GDM1 (cell line): Measurements from ENCODE around the gene CKS1B.
A peak's percentile ranks its signal among the peaks of the same experiment; 100 is the strongest.

Source experiments
- DNase-seq: peaks from one replicate; lab custom pipeline; 2025; lab: John Stamatoyannopoulos, UW

CKS1B gene

DNA sequence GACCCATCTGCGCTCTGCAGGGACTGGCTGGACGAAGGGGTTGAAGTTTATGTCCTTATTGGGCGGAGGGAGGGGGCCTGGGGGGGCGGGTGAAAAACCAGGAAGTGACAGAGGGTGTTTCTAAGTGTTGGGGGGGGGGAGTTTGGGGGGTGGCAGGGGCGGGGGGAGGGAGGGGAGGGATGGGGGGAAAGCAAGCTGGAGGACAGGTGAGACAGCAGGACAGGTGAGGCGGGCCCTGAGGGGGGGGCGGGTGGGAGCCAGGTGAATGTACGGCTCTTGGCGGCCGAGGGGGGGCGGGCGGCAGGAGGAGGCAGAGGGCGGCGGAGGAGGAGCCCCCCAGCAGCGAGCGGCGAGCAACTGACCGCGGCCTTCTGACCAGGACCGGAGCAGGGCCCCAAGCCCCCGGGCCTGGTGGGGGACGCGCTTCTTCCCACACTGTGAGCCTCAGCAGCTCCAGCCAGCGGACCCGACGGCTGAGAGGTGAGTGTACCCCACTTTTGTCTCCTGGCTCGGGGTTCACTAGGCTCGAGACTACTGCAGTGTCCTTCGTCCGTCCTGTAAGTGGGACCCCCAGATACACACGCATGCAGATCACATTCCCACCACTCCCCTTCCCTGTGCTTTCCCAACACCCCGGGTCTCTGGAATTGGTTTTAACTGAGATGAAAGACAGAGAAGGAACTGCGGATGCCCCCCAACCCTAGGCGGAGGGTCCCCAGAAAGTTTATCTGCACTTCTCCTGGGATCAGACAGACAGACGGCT, 28.2 kb downstream of the CKS1B start, which contains the start of gene ZBTB7B:
TSS of gene ZBTB7B (plus strand) at position 339 of the 763 bp plus-strand sequence. CDS start 11,859 bp downstream, outside the sequence.
- DNase-seq: no peak

DNA sequence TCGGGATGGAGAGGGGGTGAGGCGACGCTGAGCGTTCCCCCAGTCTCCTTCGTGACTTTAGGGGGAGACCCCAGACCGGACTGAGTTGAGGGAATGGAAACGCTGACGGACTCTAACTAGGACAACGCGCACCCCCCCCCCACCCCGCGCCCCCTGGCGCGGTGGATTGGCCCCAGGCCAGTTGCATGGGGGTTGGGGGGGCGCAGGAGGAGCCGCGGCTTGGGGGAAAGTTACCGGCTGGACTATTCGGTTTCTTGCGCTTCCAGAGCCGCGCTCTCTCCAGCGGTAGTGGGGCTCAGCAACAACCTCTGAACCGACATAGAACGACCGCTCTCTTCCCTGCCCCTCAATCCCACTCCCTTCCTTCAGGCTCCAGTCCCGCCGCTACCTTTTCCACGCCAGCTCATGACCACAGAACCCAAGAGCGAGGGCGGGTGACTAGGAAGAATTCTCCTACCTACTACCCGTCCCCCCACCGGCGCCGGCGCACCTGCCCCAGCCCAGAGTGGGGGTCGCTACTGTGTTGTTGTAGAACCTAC, 28.8 kb downstream of the CKS1B start:
- DNase-seq: no peak

DNA sequence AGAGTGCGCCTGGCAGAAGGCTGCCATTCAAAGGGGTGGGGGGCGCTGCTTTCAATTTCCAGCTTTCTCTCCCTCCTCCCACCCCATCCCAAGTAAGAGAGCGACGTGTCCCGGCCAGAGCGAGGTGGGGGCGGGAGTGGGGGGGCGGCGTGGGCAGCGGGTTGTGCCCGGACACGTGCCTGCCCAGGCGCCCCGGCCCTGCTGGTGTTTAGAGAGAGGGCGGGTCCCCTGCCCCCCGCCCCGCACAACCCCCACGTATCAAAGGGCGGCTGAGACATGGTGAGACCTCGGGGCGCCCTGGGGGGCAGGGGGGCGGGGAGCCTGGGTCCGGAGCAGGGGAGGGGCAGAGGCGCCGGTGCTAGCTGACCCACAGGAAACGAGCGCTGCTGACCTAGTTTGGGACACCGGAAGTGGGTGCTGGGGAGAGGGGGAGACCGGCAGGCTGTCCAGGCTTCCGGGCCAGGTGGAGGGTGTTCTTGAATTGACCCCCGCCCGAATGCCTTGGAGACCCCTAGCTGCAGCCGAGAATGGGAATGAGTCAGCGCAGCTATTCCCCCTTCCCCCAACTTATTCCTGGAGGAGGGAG, 29.4 kb downstream of the CKS1B start:
- no peak for DNase-seq

DNA sequence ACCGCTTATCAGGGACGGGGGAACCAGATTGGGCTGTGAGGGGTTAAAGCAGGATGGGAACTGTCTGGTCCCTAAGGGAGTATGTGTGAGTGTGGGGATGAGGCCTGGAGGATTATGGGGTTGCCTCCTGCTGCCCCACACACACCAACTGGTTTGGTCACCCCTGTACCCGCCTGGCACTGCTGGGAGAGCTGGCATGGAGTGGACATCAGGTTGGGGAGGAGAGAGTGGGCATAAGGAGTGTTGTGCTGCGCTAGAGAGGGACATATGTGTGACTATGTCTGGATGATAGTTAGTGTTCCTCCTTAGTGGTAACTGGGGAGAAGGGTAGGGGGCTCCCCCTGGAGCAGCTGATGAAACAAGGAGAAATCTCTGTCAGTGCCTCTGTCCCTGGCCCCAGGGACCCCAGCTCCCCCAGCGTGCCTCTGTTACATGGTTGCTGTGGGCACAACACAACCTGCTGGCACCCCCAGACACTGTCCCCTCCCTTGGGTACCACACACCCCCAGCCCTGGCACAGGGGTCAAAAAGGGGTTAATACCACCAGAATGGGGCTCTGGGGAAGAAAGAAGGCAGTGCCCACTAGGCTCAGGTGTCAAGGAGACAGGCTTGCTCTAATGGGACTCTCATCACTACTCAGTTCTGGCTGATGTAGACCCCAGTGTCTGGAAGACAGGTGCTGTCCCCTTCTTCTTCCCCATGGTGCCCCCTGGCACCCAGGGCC, 30.0 kb downstream of the CKS1B start:
- DNase-seq: no peak

DNA sequence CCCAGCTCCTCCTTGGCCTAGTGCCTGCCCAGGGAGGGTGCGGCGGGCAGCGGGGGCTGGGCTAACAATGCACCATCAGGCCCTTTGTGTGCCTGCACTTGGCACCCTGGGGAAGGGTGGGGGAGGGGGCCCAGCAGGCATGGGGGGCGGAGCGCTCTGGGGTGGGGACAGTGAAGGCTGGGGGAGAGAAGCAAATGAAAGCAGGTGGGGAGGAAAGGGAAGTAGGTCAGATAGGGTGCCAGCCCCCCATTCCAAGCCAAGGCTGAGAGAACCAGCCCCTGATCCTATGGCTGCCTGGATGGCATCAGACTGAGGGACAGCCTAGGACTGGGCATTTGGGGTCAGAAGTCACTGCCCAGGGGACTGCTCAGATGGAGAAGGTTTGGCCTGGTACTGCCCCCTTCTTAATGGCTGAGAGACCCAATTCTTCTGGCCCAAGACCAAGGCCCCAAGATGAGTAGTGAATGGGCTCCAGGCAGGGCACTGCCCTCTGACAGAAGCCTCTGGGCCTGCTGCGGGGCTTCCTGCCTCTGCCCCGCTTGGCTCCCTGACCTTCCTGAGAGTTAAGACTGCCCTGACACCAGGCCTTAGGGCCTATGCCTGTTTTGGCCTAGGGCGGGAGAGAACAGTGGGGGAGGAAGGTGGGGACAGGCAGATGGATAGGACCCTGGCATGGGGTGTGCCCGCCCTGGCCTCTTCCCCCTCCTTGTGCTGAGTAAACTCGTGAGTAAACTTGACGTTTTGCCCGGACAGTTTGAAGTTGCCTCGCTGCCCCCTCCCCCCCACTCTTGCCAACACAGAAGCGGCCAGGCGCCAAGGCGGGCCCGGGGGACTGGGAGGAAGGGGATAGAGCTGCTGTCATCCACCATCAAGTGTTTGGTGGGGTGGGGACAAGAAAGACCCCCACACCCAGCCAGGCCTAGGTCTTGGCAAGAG, 30.9 kb downstream of the CKS1B start:
- DNase-seq: no peak

DNA sequence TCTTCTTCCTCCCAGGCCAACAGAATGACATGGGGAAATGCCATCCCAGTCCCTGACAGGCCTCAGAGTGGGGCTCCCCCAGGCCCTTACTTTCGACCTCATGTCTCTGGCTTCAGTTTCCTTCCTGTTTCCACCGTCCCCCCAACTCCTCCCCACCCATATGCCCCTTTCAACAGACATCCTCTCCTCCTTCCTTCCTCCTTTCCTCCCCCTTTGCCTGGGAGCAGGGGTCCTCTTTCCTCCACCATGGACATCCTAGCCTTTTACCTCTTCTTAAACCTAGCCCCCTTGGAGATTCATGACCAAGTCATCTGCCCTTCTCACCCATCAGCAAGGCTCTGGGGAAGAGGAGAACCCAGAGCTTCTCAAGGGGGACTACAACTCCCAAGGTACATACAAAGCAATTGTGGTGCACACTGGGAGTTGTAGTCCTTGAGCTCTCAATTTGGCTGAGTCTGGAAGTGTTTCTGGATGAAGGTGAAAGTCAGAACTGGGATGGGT, 32.2 kb downstream of the CKS1B start:
- DNase-seq: peak; percentile 53

DNA sequence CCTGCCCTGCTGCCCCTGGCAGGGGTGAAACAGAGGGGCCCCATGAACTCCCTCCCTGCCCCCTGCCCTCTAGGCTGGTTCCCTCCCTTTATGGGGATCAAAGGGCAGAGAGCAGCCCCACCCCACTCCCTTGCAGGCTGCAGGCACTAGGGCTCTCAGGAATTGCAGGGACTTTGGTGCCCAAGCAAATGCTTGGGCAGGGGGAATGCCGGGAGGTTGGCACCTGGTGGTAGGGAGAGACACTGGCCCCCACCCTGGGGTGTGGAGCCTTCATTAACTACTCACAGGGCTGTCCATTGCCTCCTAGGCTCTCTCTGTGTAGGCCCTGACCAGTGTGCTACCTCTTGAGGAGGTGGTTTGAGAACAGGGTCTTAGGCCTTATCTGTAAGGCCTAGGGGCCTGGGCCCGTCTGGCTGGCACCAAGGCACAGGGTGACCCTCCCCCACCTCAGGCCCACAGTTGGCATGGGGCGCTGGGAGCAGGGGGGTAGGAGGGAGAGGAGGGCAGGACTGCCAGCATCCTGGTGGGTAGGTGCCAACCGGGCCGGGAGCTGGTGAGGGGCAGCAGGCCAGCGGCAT, 32.9 kb downstream of the CKS1B start:
- no peak for DNase-seq

DNA sequence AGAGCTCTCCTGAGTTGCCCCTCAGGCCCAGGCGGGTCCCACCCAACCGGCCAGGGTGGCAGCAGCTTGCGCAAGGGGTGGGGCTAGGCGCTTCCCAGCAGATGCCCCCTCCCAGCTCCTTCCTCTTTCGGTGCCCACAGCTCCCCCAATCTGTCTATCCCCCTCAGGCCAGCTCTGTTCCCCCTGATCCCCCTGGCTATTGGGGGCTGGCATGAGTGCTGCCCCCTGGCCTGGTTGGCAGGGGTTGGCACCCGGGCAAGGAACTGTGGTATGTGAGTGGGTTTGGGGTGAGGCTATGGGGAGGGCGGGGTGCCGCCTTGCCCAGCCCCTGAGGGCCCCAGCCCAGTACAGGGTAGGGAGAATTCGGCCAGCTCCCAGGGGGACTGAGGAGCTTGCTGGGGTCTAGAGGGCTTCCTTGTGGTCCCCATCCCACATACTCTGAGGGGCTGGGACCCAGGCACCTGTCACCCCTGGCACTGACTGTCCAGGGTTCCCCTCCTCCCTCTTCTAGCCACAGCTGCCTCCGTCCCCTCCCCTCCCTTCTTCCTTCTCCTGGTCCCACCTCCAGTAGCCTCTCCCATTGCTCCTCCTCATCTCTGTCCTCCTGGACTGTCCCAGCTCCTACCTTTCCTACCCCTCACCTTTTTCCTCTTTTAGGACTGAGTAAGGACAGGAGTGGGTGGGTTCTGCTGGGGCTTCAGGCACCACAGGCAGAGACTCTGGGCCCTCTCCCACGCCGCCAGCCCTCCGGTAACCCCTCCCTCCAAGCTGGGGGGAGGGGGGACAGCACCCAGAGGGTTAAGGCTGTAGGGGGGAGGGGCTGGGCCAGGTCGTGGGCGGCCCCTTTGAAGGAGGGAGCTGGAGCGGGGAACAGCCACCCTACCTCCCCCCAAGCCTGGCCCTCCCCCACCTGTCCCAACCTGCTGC, 33.8 kb downstream of the CKS1B start:
- DNase-seq: no peak

DNA sequence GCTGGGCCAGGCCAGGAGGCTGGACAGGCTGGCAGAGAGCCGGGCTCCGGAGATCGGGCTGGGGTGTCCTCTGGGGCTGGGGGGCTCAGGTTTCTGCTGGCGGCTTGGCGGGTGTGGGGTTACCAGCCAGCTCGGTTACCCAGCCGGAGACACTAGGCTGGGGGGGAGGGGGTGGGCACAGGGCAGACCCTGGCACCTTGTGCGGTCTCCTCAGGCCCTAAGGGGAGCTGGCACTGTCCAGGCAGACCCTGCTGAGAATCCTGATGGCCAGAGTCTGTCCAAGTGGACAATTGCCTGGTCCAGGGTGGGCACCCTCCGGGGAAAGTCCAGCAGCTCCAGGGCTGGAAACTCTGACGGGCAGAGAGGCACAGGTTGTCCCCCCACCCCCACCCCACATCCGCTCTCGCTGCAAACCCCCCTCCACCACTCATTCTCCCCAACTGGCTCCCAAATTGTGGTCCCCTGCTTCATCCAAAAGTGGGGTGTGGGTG, 34.8 kb downstream of the CKS1B start:
- DNase-seq: no peak

DNA sequence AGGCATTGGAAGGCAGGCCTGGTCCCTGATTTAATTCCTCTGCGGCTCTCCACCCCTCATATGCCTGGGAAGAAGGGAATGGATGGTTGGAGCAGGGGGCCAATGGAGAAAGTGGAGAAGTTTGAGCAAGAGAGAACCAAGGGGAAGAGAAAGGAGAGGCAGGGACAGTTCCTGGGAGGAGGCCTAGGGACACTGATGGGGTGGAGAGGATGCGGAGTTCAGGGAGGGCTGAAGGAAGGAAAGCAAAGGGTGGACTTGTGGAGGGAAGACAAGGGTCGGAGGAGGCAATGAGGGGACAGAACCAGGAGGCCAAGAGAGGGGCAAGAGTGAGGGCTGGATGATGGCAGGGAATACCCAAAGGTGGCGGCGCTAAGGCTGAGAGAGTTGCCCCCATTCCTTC, 35.3 kb downstream of the CKS1B start:
- no peak for DNase-seq

DNA sequence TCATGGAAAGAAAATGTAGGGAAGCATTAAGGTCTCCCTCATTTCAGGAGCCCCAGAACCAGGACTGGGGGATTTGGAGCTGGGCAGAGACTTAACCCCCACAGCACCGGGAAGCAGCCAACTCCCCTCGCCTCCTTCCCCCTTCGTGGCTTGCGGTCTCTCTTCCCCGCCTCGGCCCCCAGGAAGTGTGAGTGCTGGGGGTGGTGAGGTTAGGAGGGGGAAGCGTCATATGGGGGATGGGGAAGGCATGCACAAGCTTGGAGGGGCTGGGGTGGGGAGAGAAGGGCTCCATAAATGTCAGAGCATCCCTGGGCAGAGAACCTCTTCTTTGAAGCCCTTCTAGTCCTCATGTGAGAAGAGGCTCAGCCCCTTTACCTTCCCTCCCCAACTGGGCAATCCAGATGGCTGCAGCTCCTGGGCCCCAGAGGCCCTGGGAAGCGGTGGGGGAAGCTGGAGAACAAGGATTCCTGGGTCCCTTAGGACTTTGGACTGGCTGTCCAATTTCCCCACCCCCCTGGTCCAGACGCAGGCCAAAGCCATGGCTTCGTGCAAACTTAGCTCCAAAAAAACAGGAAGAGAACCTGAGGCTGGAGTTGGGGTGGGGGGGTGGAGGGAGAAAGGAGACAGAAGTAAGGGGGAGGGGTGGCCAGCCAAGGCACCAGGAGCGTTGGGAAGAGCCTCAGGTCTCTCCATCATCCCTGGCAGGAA, 35.9 kb downstream of the CKS1B start:
- DNase-seq: no peak

DNA sequence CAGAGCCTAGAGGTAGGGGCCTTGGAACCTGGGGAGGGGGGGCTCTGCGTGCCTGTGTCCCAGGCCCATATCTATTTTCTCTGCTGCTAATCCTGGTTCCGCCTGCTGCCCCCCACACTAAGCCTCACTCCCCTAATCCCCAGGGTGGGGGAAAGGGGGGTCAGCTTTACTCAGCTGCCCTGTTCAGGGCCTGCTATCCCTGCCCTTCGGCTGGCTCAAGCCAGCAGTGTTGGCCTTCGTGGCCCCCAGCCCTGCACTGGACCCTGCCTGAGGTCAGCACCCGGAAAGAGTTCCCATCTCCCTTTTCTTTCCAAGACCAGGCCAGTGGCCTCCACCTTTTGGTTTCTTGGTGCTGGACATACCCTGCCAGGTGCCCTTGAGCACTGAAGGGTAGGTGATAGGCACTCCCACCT, 36.5 kb downstream of the CKS1B start:
- DNase-seq: no peak

DNA sequence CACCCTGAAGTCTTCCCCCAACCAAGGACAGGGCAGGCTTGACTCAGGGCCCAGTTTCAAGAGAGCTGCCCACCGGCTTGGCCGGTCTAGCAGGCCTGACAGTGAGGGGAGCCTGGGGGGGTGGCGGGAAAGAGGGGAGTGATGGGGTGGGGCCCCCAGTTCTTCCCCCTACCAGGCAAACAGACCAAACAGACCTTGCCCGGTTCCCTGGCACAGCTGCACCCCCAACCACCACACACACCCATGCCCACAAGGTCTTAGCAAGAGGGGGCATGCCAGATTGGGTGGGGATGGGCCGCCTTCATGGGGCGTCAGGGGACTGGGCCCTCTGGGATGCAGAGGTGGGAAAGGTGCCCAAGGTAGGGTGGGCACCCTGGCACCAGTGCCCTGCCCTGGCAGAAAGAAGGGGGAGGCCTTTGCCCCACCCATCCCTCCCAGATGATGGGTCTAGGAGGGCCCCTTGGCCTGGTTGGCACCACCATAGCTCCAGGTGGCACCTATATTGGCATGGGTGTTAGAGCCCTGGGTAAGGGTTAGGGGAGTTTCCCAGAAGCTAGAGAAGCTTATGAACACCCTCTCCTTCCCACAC, 37.0 kb downstream of the CKS1B start:
- no peak for DNase-seq

DNA sequence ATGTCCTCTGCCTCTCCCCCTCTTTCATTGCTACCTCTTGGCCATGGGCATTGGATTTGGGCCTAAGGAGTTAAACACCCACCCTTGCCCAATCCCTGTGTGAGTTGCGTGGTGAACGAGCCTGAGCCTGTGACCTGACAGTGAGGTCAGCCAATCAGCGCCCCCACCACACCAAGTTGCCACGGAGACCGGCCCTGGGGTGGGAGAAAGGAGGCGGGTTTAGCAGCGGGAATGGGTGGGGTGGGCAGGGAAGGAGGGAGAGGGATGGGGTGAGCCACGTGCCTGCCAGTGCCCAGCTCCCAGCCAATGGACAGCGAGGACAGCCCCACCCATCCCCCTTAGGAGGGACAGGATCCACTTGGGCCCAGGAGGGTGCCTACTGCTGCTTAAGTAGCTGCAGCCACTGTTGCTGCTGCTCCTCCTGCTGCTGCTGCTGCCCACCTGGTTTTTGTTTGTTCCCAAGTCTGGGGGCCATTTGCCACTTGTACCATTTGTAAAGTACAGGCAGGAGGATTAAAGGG, 37.6 kb downstream of the CKS1B start:
- no peak for DNase-seq

DNA sequence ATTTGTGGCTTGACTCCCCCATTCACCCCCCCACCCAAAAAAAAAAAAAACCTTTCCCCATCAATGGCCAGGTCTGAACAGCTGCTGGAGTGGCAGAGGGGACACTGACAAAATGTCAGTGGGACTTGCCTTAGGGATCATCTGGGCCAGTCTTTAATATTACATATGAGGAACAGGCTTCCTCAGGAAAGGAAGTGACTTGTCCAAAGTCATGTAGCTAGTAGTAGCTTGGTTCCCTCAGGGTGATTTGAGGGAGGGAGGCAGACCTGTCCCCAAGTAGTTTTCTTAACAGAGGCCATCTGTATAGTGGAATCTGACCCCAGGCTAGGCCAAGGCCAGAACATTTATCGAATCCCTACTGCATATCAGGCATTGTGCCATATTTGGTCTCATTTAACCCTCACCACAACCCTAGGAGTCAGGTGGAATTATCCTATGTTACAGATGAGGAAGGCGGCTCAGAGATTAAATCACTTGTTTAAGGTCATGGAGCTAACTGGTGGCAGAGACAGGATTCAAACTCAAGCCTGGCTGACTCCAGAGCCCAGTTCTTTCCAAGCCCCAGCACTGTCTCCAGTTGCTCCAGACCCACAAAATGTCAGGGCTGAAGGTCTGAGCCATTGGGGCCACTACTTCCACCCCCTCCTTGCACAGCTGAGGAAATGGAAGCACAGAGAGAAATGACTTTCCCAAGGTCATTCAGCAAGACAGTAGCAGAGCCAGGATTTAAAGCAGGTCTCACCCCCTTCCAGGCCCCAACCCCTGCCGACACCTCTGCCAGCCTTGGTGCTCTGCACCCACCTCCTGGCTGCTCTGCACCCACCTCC, 38.5 kb downstream of the CKS1B start:
- DNase-seq: no peak

DNA sequence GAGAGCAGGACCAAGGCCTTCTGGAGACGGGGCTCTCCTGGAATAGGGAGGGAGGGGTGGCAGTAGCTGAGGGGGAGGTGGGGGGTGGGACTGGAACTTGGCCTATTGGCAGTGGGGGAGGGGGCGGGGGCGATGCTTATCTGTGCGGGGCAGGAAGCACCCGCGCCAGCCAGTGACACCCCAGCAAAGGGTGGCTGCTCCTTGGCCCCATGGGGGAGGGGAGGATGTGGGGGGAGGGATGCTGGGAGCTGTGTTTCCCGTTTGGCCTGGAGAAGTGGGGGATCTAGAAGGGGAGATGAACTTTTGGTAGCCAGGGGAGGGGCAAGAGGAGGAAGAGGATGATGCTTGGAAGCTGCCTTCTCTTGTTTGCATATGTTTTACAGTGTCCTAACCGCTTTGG, 39.2 kb downstream of the CKS1B start:
- DNase-seq: no peak

DNA sequence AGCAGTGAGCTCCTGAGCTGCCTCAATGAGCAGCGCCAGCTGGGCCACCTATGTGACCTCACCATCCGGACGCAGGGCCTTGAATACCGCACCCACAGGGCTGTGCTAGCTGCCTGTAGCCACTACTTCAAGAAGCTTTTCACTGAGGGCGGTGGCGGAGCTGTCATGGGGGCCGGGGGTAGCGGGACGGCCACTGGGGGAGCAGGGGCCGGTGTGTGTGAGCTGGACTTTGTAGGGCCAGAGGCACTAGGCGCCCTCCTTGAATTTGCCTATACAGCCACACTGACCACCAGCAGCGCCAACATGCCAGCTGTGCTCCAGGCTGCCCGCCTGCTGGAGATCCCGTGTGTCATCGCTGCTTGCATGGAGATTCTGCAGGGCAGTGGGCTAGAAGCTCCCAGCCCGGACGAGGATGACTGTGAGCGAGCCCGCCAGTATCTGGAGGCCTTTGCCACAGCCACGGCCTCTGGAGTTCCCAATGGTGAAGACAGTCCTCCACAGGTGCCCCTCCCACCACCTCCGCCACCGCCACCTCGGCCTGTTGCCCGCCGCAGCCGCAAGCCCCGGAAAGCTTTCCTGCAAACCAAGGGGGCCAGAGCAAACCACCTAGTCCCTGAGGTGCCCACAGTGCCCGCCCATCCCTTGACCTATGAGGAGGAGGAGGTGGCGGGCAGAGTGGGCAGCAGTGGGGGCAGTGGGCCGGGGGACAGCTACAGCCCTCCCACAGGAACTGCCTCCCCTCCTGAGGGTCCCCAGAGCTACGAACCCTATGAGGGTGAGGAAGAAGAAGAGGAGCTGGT, 40.4 kb downstream of the CKS1B start:
- no peak for DNase-seq
